Measurements from ENCODE around the gene DHX34.

- TF ChIP-seq CTCF (IDR thresholded peaks at IDR 0.05; ENCODE audit: poor library complexity) (no peak), EZH2 (IDR thresholded peaks at IDR 0.05; ENCODE audit: borderline replicate concordance) (no peak)
Measured at GRCh38 chr19:47306303-47306702, 42.8 kb upstream of the DHX34 start.

All from hepatocyte (in vitro differentiated cells).